ENCODE data around the gene FGR.
A peak's percentile ranks its signal among the peaks of the same experiment; 100 is the strongest.
"Not testable (repeated sequence)": the region's sequence is repeated elsewhere in the genome, so short reads cannot be mapped to it uniquely, and the experiment has no call there.

FGR gene

GRCh38 chr1:27634177-27634984, 604 bp downstream of the FGR start:
- DNase-seq (ENCODE audit: low read depth): peak; percentile 26

- no peak for DNase-seq (ENCODE audit: low read depth)
Observed at GRCh38 chr1:27633640-27634176, 1.3 kb downstream of the FGR start.

GRCh38 chr1:27633298-27633610, 1.7 kb downstream of the FGR start:
- no peak for DNase-seq (ENCODE audit: low read depth)

GRCh38 chr1:27632387-27633297, 2.3 kb downstream of the FGR start:
- DNase-seq (ENCODE audit: low read depth): peak; percentile 35

- DNase-seq (ENCODE audit: low read depth): no peak
Observed at GRCh38 chr1:27630859-27631491, 4.0 kb downstream of the FGR start.

- DNase-seq (ENCODE audit: low read depth): no peak
Observed at GRCh38 chr1:27628712-27629111, 6.3 kb downstream of the FGR start.

GRCh38 chr1:27627733-27628132, 7.3 kb downstream of the FGR start:
- not testable (repeated sequence) for DNase-seq (ENCODE audit: low read depth)

GRCh38 chr1:27627061-27627460, 7.9 kb downstream of the FGR start:
- DNase-seq (ENCODE audit: low read depth): no peak

GRCh38 chr1:27626031-27626935, 8.7 kb downstream of the FGR start:
- DNase-seq (ENCODE audit: low read depth): no peak

- DNase-seq (ENCODE audit: low read depth): no peak
Observed at GRCh38 chr1:27624467-27625178, 10.4 kb downstream of the FGR start.

- no peak for DNase-seq (ENCODE audit: low read depth)
Observed at GRCh38 chr1:27623327-27624212, 11.4 kb downstream of the FGR start.

GRCh38 chr1:27622828-27623227, 12.2 kb downstream of the FGR start:
- no peak for DNase-seq (ENCODE audit: low read depth)

- no peak for DNase-seq (ENCODE audit: low read depth)
Observed at GRCh38 chr1:27621051-27621920, 13.7 kb downstream of the FGR start.

GRCh38 chr1:27619782-27620438, 15.1 kb downstream of the FGR start:
- not testable (repeated sequence) for DNase-seq (ENCODE audit: low read depth)

GRCh38 chr1:27618341-27619082, 16.5 kb downstream of the FGR start:
- DNase-seq (ENCODE audit: low read depth): no peak

- no peak for DNase-seq (ENCODE audit: low read depth)
Observed at GRCh38 chr1:27617420-27617819, 17.6 kb downstream of the FGR start.

GRCh38 chr1:27616441-27616840, 18.5 kb downstream of the FGR start:
- DNase-seq (ENCODE audit: low read depth): no peak
